IMR-90 (cell line): ENCODE data around the gene TIA1. TPM values are rescaled to one million over a fixed set of nuclear protein-coding genes. Genes with fewer than 3 reads are reported as not detected.
"Not testable (repeated sequence)": the region's sequence is repeated elsewhere in the genome, so short reads cannot be mapped to it uniquely, and the experiment has no call there.

ENCODE experiments used
- ATAC-seq: fragments of 200-7000 bp; cut with Tn5 transposase; 2 replicates; pipeline ENCODE4 v1.9.1; 2020; ENCODE audit warnings: low read depth, mild to moderate bottlenecking, moderate library complexity
- BruUV-seq: library from RNA; stranded (reverse); fragments of 400-500 nt; replicated peaks from 2 replicates; lab custom pipeline; 2021; lab: Mats Ljungman, UMichigan
- CTCF ChIA-PET: fragments of 300-600 bp; formaldehyde crosslinking; extraction: SDS; loops from one replicate; lab custom pipeline; 2021; ENCODE audit warnings: antibody characterized with exemption; lab: Yijun Ruan, JAX
- POLR2A ChIA-PET: fragments of 300-600 bp; sonication (Branson Sonifier 250); formaldehyde crosslinking; loops from one replicate; lab custom pipeline; 2022; ENCODE audit warnings: antibody characterized with exemption; ENCODE audit not compliant: unreplicated experiment; lab: Charles Lee
- DNase-seq: peaks from one replicate; pipeline ENCODE4 v3.0.0; 2013
- H2AFZ ChIP-seq: replicated peaks from 2 replicates; pipeline ENCODE3; 2013; ENCODE audit warnings: low read length, mild to moderate bottlenecking; ENCODE audit not compliant: poor library complexity
- H2AK5ac ChIP-seq: 2 replicates; pipeline ENCODE4 v1.6.1; 2013; ENCODE audit warnings: low read depth, low read length, inconsistent platforms
- H2AK9ac ChIP-seq: replicated peaks from 2 replicates; pipeline ENCODE3; 2013; ENCODE audit warnings: mild to moderate bottlenecking, low read depth, low read length, moderate library complexity; ENCODE audit not compliant: poor library complexity
- H2BK120ac ChIP-seq: 2 replicates; pipeline ENCODE4 v1.6.1; 2013; ENCODE audit warnings: low read depth, low read length, inconsistent platforms
- H2BK15ac ChIP-seq: 3 replicates; pipeline ENCODE4 v1.6.1; 2013; ENCODE audit warnings: low read depth, low read length, inconsistent platforms
- H2BK20ac ChIP-seq: 2 replicates; pipeline ENCODE4 v1.6.1; 2013; ENCODE audit warnings: low read depth, mild to moderate bottlenecking, inconsistent platforms, low read length, moderate library complexity
- H2BK5ac ChIP-seq: 2 replicates; pipeline ENCODE4 v1.6.1; 2013; ENCODE audit warnings: mild to moderate bottlenecking, low read depth, low read length, inconsistent platforms; ENCODE audit not compliant: poor library complexity, severe bottlenecking
- H3K14ac ChIP-seq: replicated peaks from 2 replicates; pipeline ENCODE4 v1.6.1; 2013; ENCODE audit warnings: low read depth, low read length, inconsistent platforms
- H3K18ac ChIP-seq: 2 replicates; pipeline ENCODE4 v1.6.1; 2013; ENCODE audit warnings: low read depth, low read length, control low read depth
- H3K23ac ChIP-seq: 2 replicates; pipeline ENCODE4 v1.6.1; 2013; ENCODE audit warnings: low read depth, low read length, inconsistent platforms
- H3K27ac ChIP-seq: 2 replicates; pipeline ENCODE4 v1.5.1; 2013; ENCODE audit warnings: mild to moderate bottlenecking, control low read depth, low read length; ENCODE audit not compliant: insufficient read depth
- H3K27me3 ChIP-seq: 2 replicates; pipeline ENCODE4 v1.6.1; 2013; ENCODE audit warnings: low read length; ENCODE audit not compliant: control insufficient read depth, insufficient read depth
- H3K36me3 ChIP-seq: 2 replicates; pipeline ENCODE4 v1.6.1; 2013; ENCODE audit warnings: low read length, mixed read lengths; ENCODE audit not compliant: control insufficient read depth, insufficient read depth
- H3K4ac ChIP-seq: 2 replicates; pipeline ENCODE4 v1.6.1; 2013; ENCODE audit warnings: low read depth, low read length, inconsistent platforms
- H3K4me1 ChIP-seq: 2 replicates; pipeline ENCODE4 v1.6.1; 2013; ENCODE audit warnings: low read length, mixed read lengths; ENCODE audit not compliant: control insufficient read depth, insufficient read depth
- H3K4me2 ChIP-seq: 2 replicates; pipeline ENCODE4 v1.6.1; 2013; ENCODE audit warnings: low read depth, mild to moderate bottlenecking, control low read depth, low read length, moderate library complexity
- H3K4me3 ChIP-seq: 2 replicates; pipeline ENCODE4 v1.5.1; 2013; ENCODE audit warnings: low read depth, mild to moderate bottlenecking, control low read depth, low read length, moderate library complexity; ENCODE audit not compliant: insufficient read depth
- H3K56ac ChIP-seq: 2 replicates; pipeline ENCODE4 v1.6.1; 2013; ENCODE audit warnings: low read length, inconsistent platforms; ENCODE audit not compliant: insufficient read depth; ENCODE audit errors: extremely low read depth
- H3K79me1 ChIP-seq, 2 experiments: 2 replicates each; pipeline ENCODE4 v1.6.1; 2013; ENCODE audit warnings: low read length in 2 of 2, inconsistent platforms in 1 of 2, low read depth in 1 of 2
- H3K9ac ChIP-seq: 2 replicates; pipeline ENCODE4 v1.6.1; 2013; ENCODE audit warnings: low read depth, low read length, control low read depth
- H3K9me1 ChIP-seq: 2 replicates; pipeline ENCODE4 v1.6.1; 2013; ENCODE audit warnings: low read length, inconsistent platforms; ENCODE audit not compliant: insufficient read depth
- H3K9me3 ChIP-seq: 2 replicates; pipeline ENCODE4 v1.6.1; 2013; ENCODE audit warnings: low read length; ENCODE audit not compliant: control insufficient read depth, insufficient read depth
- H4K20me1 ChIP-seq: 2 replicates; pipeline ENCODE4 v1.6.1; 2013; ENCODE audit warnings: low read length, inconsistent platforms; ENCODE audit not compliant: insufficient read depth
- H4K5ac ChIP-seq: 2 replicates; pipeline ENCODE4 v1.6.1; 2013; ENCODE audit warnings: mild to moderate bottlenecking, low read depth, low read length, control low read depth
- H4K8ac ChIP-seq, 2 experiments: 2 replicates each; pipeline ENCODE4 v1.6.1; 2013; ENCODE audit warnings: low read depth in 2 of 2, low read length in 2 of 2, control low read depth in 1 of 2, inconsistent platforms in 1 of 2
- H4K91ac ChIP-seq: 2 replicates; pipeline ENCODE4 v1.6.1; 2013; ENCODE audit warnings: low read depth, low read length, inconsistent platforms; ENCODE audit not compliant: insufficient read depth
- POLR2A ChIP-seq: IDR thresholded peaks from 2 replicates; pipeline ENCODE4 v1.6.1; 2012; ENCODE audit warnings: mild to moderate bottlenecking, low read depth, low read length
- WGBS, 2 experiments: methylation state at CpG; one replicate each; pipeline versions ENCODE4 v1.1.5 to v1.1.7; 2013; ENCODE audit warnings: missing lambda C conversion rate in 2 of 2; ENCODE audit not compliant: insufficient read length in 1 of 2; ENCODE audit errors: extremely low coverage in 2 of 2; 5-methylcytosine and 5-hydroxymethylcytosine counted together
- dilution Hi-C: fragments of 300-500 bp; cut with HindIII; formaldehyde crosslinking; loops from one replicate; pipeline ENCODE4 v1.14.3; 2018; ENCODE audit warnings: low sequenced_read_pairs; ENCODE audit not compliant: unreplicated experiment
- in situ Hi-C: fragments of 300-500 bp; cut with MboI; formaldehyde crosslinking; loops from 3 replicates; pipeline ENCODE4 v1.14.3; 2019; ENCODE audit warnings: low sequenced_read_pairs, inconsistent platforms, mixed read lengths
- intact Hi-C: fragments of 100-400 bp; cut with micrococcal nuclease; formaldehyde crosslinking; loops from 2 replicates; pipeline ENCODE4 v1.10.0; 2022
- polyA plus RNA-seq, 3 experiments: library from polyadenylated mRNA; depleted of rRNA; stranded (reverse); fragments of >200 nt; gene quantifications; 2 replicates each; pipeline ENCODE4 v1.2.3, GENCODE V29; 2012; ENCODE audit warnings: low replicate concordance in 1 of 3
- total RNA-seq: library from RNA; depleted of rRNA; stranded (reverse); fragments of >200 nt; gene quantifications from 2 replicates; pipeline ENCODE4 v1.2.3, GENCODE V29; 2012

Gene TIA1
- total and polyA plus RNA-seq, 2 of the 4 experiments (the other 2 are of a cell fraction) = 72.7 to 103 TPM

DNA sequence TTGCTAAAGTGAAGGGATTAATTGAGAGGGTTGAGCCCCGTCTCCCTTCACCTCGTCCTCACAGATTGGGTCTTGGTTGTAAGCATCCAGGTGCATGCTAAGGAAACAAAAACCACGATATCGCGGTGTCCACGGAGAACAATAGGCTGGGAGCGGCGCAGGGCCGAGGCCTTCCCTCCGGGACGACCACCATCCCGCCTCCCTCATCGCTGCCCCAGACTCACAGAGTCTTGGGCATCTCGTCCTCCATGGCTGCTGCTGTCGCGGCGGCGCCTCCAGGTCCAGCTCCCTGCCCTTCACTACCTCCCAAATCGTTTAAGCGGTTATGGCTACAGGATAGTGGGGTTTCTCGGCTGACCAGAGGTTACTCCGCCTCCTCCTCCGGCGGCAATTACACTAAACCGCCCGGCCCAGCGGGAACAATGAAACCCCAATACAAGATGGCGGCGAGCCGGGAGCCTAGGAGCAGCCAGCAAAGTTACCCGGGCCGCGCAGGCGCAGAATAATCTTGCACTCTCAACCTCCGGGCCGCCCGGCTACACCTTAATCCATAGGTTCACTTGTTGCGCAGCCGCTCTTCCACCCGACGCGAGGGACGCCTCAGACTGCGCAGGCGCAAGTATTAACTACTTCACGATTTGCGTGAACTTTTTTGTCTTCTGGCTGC is at the start of gene TIA1 (continued):
- peak; percentile 95 for TF ChIP-seq POLR2A

DNA sequence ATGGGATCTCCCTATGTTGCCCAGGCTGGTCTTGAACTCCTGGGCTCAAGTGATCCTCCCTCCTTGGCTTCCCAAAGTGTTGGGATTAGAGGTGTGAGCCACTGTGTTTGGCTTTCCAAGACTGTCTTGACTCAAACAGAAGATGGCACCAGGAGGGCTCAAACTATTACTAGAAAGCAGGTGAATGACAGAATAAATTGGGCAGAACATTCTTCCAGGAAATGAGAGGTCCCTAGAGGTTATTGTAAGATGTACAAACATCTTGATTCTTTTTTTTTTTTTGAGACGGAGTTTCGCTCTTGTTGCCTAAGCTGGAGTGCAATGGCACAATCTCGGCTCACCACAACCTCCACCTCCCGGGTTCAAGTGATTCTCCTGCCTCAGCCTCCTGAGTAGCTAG is 49.4 kb upstream of the TIA1 start:
- H4K5ac ChIP-seq, H3K14ac ChIP-seq, H3K9me1 ChIP-seq, H3K4me2 ChIP-seq, H3K27ac ChIP-seq, ATAC-seq, CTCF ChIA-PET, dilution Hi-C loops, H2BK15ac ChIP-seq, intact Hi-C loops, H3K4me3 ChIP-seq, H3K9ac ChIP-seq, H2AK5ac ChIP-seq, H3K36me3 ChIP-seq, H2BK5ac ChIP-seq, H2AFZ ChIP-seq, H2BK120ac ChIP-seq, H4K8ac ChIP-seq, H2AK9ac ChIP-seq, H3K23ac ChIP-seq, H2BK20ac ChIP-seq, H4K20me1 ChIP-seq, BruUV-seq, H3K4ac ChIP-seq, H3K4me1 ChIP-seq, H3K56ac ChIP-seq, H4K91ac ChIP-seq, H3K18ac ChIP-seq, H3K9me3 ChIP-seq, H3K27me3 ChIP-seq, DNase-seq, POLR2A ChIA-PET: not testable (repeated sequence)
- H3K79me1 ChIP-seq = peaks cover 6 to 24% of the 10 kb centered on the region in 2 experiments; a peak in 2 of 4 replicates
- no CpG with 5 or more reads among the region's 4 CpGs for WGBS, 2 experiments
- in situ Hi-C loops = loop anchor here (10.0 kb wide), 1 partner anchor 687 kb away; no protein-coding TSS in a partner anchor
